Loucy (cell line): ENCODE data around the gene CAPS.

Experiments
- EZH2phosphoT487 ChIP-seq: fragments of 200-600 bp; IDR thresholded peaks from 2 replicates; pipeline ENCODE4 v1.6.1; 2018; ENCODE audit warnings: antibody characterized with exemption, mild to moderate bottlenecking, moderate library complexity, borderline replicate concordance
- TF ChIP-seq, protein P1 (sequence below): fragments of 200-600 bp; sonication (generic); conservative IDR thresholded peaks from 2 replicates; pipeline ENCODE4 v1.5.1; 2014; ENCODE audit warnings: mild to moderate bottlenecking, antibody characterized with exemption, low read length

DNA sequence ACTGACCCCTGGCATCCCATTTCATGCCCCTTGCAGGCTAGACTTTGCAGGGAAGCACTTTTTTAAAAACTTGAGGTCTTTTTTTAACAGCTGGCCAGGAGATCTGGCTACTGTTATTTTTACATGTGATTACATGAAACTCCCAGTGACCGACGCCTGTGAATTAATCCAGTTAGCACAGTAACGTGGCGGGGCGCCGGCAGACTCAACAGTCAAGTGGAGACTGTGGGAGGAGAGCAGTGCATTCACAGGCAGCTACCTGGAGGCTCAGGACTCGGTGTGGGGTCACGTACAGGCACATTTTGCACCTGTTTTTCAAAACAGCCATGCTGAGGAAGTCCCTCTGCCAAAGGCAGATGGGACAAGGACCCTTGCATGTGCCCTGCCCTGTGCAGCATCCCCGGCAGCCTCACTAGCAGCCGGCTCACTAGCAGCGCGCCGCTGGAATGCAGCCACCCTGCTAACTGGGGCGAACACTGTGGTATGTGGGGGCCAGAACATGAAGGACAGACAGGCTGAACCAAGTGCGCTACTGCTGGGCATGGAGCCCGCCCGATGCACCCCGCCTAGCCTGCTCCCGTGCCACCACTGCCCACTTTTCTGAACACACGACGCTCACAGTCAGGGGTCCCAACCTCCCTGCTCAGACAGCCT is 18.7 kb downstream of the CAPS start:
- TF ChIP-seq, protein P1, sequence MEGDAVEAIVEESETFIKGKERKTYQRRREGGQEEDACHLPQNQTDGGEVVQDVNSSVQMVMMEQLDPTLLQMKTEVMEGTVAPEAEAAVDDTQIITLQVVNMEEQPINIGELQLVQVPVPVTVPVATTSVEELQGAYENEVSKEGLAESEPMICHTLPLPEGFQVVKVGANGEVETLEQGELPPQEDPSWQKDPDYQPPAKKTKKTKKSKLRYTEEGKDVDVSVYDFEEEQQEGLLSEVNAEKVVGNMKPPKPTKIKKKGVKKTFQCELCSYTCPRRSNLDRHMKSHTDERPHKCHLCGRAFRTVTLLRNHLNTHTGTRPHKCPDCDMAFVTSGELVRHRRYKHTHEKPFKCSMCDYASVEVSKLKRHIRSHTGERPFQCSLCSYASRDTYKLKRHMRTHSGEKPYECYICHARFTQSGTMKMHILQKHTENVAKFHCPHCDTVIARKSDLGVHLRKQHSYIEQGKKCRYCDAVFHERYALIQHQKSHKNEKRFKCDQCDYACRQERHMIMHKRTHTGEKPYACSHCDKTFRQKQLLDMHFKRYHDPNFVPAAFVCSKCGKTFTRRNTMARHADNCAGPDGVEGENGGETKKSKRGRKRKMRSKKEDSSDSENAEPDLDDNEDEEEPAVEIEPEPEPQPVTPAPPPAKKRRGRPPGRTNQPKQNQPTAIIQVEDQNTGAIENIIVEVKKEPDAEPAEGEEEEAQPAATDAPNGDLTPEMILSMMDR, result no peak
- TF ChIP-seq EZH2phosphoT487, result no peak
